Measurements from ENCODE around the gene ZNF544.
"Not testable (repeated sequence)": the region's sequence is repeated elsewhere in the genome, so short reads cannot be mapped to it uniquely, and the experiment has no call there.

ZNF544 gene

DNA sequence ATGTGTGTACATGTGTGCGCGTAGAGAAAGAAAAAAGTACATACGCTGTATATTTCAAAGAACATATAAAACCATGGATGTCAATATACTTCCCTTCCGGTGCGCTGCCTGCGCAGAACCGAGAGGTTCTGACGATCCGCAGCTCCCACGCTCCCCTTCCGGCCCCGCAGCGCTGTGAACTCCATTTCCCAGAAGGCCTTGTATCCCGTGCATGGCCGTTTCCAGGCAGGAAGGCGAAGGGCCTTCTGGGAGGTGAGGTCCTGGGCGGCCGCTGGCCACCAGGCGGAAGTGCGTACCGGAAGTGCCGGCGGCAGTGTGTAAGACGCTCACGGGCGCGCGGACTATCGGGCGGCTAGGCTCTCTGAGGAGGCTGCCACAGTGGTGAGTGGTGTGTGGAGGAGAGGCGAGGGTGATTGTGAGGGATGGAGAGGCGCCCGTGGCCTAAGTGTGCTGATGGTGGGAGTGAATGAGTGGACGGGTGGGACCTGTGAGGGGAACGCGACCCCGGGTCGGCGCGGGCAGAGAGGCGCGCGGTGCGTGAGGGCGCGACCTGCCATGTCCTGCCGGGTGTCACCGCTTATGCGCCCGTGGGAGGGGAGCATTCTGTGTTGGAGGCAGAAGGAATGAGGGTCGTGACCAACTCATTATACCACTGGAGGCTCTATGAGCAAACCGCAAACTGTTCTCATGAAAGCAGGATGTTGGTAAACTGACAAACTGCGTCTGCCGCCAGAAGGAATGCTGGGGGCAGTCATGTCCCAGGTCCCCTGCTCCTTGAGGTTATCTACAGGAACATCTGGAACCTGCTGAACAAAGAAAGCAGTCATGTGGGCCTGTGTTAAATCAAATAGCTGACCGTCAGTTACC, 76.6 kb downstream of the ZNF544 start, which contains the start of gene ERVK3-1:
Gene ERVK3-1, plus strand, starts transcription at position 313 of the 867 bp plus-strand sequence. CDS start 6,792 bp downstream, outside the sequence.
- DNase-seq (ENCODE audit: low read depth, low spot score) = peak; percentile 89

DNA sequence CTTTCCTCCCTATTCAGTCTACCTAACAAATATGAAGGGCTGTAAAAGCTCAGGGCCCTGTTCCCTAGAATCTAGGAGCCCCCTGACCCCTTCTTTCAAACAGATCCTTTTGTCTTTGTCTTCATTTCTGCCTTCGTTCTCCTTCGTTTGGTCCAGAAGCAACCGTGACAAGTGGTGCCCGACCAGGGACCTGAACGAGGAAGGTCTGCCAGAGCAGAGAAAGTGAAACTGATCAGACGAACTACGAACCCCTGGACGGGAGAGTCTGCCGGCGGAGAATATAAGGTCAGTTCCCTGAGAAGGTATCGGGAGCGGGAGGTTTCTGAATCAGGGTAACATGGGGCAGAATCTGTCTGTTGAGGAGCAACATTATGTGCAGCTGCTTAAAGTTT, 77.2 kb downstream of the ZNF544 start:
- no peak for DNase-seq (ENCODE audit: low read depth, low spot score)

DNA sequence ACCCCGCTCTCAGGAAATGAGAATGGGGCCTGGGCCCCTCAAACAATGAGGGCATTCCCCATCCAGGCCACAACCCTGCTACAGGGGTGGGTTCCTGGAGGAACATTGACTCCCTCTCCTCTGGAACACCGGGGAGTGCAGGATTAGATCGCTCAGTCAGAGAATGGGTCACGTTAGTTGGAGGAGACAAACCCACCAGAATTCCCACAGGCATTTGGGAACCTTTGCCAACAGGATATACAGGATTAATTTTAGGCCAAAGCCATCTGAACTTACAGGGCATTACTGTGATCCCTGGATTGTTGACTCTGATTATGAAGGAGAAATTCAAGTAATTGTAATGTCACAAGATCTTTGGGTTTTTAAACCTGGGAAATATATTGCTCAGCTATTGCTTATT, 79.0 kb downstream of the ZNF544 start:
- DNase-seq (ENCODE audit: low read depth, low spot score) = no peak

DNA sequence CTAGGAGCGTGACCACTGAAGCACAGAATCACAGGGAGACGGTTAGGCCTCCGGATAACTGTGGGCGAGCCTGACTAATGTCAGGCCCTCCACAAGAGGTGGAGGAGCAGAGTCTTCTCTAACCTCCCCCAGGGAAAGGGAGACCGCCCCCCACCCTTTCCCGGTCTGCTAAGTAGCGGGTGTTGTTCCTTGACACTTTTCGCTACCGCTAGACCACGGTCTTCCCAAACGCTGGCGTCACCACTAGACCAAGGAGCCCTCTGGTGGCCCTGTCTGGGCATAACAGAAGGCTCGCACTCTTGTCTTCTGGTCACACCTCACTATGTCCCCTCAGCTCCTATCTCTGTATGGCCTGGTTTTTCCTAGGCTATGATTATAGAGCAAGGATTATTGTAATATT, 82.0 kb downstream of the ZNF544 start:
- not testable (repeated sequence) for DNase-seq (ENCODE audit: low read depth, low spot score)

DNA sequence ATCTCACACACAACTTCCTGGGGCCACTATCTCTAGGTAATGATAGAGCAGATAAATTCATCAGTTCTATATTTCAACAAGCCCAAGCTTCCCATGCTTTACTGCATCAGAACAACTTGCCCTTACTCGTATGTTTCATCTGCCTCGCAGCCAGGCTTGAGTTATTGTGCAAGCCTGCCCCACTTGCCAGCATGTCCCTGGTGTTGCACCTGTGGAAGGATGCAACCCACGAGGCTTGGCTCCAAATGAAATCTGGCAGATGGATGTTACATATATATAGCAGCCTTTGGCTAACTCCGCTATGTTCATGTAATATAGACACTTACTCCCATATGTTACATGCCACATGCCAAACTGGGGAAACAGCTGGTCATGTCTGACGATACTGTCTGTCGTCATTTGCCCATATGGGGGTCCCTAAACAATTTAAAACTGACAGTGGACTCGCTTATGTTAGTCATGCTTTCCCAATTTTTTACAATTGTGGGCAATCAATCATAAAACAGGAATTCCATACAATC, 82.7 kb downstream of the ZNF544 start:
- no peak for DNase-seq (ENCODE audit: low read depth, low spot score)

Data from iPS DF 19.7 (cell line).